ENCODE measurements around the gene ATP6V1F.

ATP6V1F gene

GRCh38 chr7:128877756-128878120 is 15.1 kb downstream of the ATP6V1F start:
- Histone ChIP-seq H3K4me3 (ENCODE audit: low read depth, low read length) (no peak overlapping the region), H3K36me3 (no peaks in the 10 kb centered on the region), H3K9me3 (no peaks in the 10 kb centered on the region), H3K27me3 (no peaks in the 10 kb centered on the region), H3K4me1 (0 out of 2 replicates have a peak, but pooled peaks cover 5% of the 10 kb centered on the region)
- no peak for DNase-seq
- TF ChIP-seq CTCF (IDR thresholded peaks at IDR 0.05; ENCODE audit: low read depth, low read length) = no peak

GRCh38 chr7:128878226-128879105 is 15.8 kb downstream of the ATP6V1F start:
- Histone ChIP-seq H3K4me1 (0 out of 2 replicates have a peak, but pooled peaks cover 5% of the 10 kb centered on the region), H3K4me3 (ENCODE audit: low read depth, low read length) (no peak overlapping the region), H3K27me3 (no peaks in the 10 kb centered on the region), H3K9me3 (no peaks in the 10 kb centered on the region), H3K36me3 (no peaks in the 10 kb centered on the region)
- TF ChIP-seq CTCF (IDR thresholded peaks at IDR 0.05; ENCODE audit: low read depth, low read length) = no peak
- no peak for DNase-seq

GRCh38 chr7:128879461-128879938 is 16.8 kb downstream of the ATP6V1F start:
- Histone ChIP-seq H3K4me1 (0 out of 2 replicates have a peak, but pooled peaks cover 5% of the 10 kb centered on the region), H3K9me3 (no peaks in the 10 kb centered on the region), H3K4me3 (ENCODE audit: low read depth, low read length) (peak overlapping the region; percentile 29), H3K27me3 (no peaks in the 10 kb centered on the region), H3K36me3 (no peaks in the 10 kb centered on the region)
- peak; percentile 4 for DNase-seq
- TF ChIP-seq CTCF (IDR thresholded peaks at IDR 0.05; ENCODE audit: low read depth, low read length) = no peak

GRCh38 chr7:128879939-128880746 is 17.5 kb downstream of the ATP6V1F start:
- 0 out of 2 replicates have a peak, but pooled peaks cover 5% of the 10 kb centered on the region for H3K4me1 ChIP-seq

GRCh38 chr7:128880791-128881457 is 18.3 kb downstream of the ATP6V1F start:
- Histone ChIP-seq H3K27me3 (no peaks in the 10 kb centered on the region), H3K4me1 (0 out of 2 replicates have a peak, but pooled peaks cover 5% of the 10 kb centered on the region), H3K9me3 (no peaks in the 10 kb centered on the region), H3K4me3 (ENCODE audit: low read depth, low read length) (no peak overlapping the region), H3K36me3 (no peaks in the 10 kb centered on the region)
- no peak for TF ChIP-seq CTCF (IDR thresholded peaks at IDR 0.05; ENCODE audit: low read depth, low read length)
- peak; percentile 14 for DNase-seq

More at GRCh38 chr7:128879939-128880746, 17.5 kb downstream of the ATP6V1F start:
- Histone ChIP-seq H3K36me3 (no peaks in the 10 kb centered on the region), H3K27me3 (no peaks in the 10 kb centered on the region), H3K4me3 (ENCODE audit: low read depth, low read length) (peak overlapping the region; percentile 29), H3K9me3 (no peaks in the 10 kb centered on the region)
- TF ChIP-seq CTCF (IDR thresholded peaks at IDR 0.05; ENCODE audit: low read depth, low read length) = peak; percentile 93
- DNase-seq = peak; percentile 88
